Umbilical cord (tissue), 2 donors: ENCODE data around the gene BACH1. TPM values are rescaled to one million over a fixed set of nuclear protein-coding genes. Genes with fewer than 3 reads are reported as not detected.
"Not testable (repeated sequence)": the region's sequence is repeated elsewhere in the genome, so short reads cannot be mapped to it uniquely, and the experiment has no call there.

ENCODE experiments used
- DNase-seq: peaks from one replicate; pipeline ENCODE4 v3.0.0-alpha.2; 2015; ENCODE audit warnings: low spot score
- total RNA-seq: library from RNA; depleted of rRNA; stranded (reverse); fragments of >200 nt; gene quantifications from one replicate; pipeline ENCODE4 v1.2.3, GENCODE V29; 2014; ENCODE audit warnings: low replicate concordance; ENCODE audit not compliant: insufficient read depth

The BACH1 gene
- total RNA-seq, 1 donor from 2014 or later, result 117 TPM

DNA sequence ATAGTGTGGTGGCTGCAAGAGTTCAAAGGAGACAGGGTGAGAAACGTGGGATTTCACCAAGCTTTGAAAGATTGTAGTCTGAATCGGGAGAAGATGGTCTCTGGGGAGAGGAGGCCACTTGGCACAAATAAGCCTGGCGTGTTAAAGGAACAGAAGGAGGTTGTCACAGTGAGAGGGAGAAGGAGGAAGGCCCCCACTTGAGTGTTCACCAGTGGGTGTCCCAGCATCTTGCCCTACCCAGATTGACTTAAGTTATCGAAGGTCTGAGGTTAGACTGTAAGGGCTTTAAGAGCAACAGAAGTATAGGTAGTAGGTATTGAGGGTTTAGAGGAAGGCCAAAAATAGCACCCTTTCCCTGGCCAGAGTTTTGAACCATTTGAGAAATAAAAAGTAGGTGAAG, 48.0 kb downstream of the BACH1 start:
- no peak for DNase-seq

DNA sequence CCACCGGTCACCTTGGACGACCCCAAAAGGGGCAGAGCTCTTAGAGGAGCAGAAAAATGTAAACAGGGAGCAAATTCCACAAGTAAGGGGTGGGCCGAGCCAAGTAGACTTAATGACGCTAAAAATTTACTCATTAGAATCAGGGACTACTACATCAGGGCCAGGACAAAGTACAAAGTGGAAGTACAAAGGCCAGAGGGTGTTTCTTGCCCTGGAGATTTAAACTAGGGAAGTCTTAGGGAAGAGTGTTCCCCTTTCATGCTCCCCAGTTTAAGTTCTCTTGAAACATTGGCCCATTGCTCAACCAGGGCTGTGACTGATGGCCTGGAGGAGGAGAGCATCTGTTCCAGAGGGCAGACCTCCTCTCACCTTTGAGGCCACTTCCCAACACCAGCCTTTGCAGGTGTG, 48.6 kb downstream of the BACH1 start:
- no peak for DNase-seq

DNA sequence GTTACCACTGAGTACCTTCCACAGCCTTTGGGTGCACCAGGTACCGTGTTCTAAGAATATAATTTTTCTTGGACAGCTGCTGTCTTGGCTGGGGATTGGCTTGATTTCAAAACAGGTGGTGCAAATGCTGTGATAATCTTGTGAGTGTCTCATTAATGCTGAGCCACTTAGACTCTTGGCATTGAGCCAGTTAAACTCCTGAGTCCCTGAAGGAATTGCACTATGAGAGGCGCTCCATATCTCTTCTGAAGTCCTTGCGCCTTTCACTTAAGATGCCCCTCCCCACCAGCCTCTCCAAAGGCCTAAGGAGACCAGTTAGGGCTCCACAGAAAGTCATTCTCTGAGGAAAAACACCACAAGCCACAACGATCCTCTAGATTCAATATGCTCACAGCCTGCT, 51.0 kb downstream of the BACH1 start:
- no peak for DNase-seq

DNA sequence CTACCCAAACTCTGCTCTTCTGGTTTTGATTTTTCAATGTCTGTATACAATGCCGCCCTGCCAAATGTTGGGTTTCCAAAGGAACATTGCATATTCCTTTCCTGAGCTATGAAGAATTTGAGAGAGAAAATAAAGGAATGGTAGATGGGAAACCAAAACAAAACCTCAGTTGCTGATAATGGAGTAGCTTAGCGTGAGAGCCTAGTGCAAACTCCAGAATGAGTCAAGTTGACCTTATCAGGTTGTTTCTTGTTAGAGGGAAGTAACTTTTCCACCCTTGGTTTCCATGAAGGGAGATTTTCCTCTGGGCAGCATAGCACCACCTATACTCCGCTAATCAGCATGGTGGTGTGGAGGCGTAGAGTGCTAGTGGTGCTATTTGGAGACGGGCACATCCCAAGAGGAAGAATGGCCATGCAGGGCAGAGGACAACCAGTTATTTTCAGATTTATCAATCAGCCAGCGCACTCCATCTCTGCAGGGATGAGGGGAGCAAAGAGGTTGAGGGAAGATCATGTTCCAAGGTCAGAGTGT, 51.6 kb downstream of the BACH1 start:
- no peak for DNase-seq

DNA sequence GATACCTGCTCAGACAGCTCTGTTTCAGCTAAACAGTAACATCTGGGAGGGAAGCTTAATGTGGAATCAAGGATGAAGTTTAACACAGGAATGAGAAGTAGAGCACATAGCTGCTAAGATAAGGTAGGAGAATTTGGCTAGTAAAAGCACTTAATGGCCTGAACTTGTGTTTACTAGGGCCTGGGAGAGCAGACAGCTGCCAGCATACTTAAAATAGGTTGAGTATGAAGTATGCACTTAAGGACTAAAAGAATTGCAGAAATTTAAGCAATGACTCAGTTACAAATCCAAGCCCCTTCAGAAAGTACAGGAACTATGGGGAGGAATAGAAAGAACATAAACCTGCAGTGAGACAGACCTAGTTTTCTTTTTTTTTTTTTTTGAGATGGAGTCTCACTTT, 53.0 kb downstream of the BACH1 start:
- peak; percentile 57 for DNase-seq

DNA sequence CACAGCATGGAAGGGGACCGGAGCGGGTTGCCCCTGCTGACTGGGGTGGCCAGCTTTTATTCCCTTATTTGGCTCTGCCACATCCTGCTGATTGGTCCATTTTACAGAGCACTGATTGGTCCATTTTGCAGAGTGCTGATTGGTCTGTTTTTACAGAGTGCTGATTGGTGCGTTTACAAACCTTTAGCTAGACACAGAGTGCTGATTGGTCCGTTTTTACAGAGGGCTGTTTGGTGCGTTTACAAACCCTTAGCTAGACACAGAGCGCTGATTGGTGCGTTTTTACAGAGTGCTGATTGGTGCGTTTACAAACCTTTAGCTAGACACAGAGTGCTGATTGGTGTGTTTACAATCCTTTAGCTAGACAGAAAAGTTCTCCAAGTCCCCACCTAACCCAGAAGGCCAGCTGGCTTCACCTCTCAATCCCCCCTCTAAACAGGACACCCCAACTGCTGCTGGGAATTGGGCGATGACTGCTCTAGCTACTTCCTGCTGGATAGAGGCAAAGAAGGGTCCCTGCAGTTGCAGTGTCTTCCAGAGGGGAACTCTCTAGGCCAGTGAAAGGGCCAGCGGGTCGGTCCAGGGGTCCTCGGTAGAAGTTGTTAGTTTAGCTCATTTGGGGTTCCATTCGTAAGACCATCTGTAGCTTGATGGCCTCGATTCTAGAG, 56.5 kb downstream of the BACH1 start:
- DNase-seq, result not testable (repeated sequence)

DNA sequence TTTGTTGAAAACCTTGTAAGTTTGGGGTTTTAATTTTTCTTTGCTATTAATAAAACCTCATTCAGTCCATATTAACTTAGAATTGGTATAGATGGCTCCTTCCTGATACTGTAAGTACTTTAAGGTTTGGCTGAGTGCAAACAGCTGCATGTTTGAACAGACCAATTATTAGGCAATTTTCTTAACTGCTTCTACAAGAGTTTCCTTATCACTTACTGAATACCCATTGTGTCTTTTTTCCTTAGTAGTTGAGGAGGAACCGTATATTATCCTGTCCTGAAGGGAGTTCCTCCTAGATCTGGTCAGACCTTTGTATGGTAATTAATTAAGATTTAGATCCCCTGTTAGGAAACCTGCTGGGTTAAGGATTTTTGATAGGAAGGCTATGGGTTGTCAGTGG, 57.6 kb downstream of the BACH1 start:
- not testable (repeated sequence) for DNase-seq

DNA sequence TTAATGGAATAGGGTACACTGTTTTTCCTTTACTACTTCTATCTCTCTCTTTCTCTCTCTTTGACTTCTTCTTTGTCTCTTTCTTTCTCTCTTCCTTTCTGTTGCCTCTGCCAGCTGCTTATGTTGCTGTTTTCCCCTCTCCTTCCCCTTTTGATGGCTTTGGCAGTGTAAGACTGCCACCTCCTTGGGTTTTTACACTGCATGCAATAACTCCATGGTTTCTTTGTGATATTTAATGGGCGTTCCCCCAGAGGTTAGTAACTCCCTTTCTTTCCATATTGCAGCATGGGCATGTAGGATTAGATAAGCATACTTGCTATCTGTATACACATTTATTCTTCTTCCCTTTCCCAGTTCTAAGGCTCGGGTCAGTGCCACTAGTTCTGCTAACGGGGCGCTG, 58.1 kb downstream of the BACH1 start:
- not testable (repeated sequence) for DNase-seq

DNA sequence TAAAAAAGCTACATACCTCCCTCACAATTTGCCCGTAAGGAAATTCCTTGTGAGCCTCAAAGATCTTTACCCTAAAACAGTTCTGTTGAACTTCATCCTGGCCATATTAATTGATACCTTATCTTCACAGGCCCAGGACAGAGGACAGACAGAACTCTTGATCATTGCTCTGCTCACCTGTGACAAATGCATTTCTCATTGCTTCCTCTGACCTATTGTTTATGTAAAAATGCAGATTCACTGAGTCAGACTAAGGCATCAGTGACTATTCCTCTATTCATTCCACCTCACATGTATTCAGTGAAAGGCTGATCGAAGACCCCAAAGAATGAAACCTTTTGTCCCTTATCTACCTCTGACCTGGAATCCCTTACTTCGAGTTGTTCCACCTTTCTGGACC, 61.0 kb downstream of the BACH1 start:
- no peak for DNase-seq

DNA sequence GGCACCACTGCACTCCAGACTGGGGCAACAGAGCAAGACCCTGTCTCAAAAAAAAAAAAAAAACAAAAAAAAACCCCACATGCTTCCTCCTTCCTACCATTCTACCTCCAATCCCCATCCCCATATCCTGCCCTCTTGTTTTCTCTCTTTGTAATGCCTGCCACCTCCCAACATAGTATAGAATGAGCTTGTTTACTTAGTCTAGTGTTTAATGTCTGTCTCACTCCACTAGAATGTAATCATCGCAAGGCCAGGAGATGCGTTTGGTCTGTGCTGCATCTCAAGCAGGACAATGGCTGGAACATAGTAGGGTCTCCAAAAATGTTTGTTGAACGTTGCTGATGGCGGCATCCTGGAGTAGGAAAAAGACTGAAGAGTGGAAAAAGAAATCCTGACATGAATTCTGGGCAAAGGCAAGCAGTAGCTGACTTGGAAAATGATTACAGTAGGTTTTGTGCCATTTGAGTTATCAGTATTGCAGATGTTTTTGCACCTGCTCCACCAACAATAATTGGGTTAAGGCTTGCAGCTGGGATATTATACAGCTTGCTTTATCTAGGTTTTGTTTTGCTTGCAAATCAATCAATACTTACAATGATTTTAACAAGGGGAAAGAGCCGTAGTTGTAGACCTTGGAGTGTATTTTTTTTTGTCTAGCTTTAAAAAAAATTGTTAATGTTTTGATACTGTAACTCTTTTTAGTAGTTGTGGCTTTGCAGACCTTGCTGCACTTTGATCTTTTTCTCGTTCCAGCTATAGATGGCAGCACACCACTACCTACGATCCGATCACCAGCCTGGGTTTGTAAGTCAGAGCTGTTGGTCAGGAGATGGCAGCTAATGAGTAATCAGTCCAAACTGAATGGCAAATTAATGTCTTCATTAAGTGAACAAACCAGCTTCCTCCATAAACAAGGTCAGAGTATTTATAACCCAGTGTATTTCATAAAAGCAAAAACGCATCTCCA, 62.4 kb downstream of the BACH1 start:
- DNase-seq, result peak; percentile 28

DNA sequence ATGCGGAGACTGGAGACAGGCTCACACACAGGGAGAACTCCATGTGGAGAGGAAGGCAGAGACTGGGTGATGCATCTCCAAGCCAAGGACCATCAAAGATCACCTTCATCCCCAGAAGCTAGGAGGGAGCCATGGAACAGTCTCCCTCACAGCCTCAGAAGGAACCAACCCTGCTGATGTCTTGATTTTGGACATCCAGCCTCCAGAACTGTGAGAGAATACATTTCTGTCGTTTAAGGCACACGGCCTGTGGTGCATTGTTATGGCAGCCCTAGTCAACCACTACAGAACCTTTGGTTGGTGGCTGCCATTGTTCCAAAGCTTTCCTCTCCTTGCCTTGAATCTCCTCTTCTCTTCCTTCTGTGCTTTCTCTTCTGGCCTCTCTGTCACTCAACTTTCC, 64.0 kb downstream of the BACH1 start:
- no peak for DNase-seq

DNA sequence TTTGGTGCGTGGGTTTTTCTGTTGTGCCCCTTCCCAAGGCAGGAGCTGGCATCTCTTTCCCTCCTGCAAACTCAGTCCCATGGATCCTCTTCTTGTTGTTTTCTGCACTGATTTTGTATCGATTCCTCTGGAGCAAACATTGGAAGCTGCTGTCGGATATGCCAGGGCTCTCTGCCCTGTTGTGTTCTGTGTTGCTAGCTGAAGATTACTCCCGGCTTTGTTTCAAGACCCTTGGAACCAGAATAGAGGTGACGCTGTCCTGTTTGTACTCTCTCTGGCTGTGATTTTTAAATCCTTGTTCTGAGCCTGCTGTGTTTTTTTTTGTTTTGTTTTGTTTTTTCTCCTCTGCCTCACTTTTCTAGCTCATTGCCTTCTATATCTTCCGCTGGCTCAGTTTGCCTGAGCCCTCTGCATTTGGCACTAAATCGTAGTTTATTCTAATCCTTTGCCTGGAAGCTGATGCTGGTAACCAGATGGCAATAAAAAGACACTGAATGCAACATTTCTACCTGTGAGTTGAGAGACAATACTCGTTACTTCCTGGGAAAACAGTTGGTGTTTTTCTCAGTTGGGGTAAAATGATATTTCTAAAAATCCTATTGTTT, 67.0 kb downstream of the BACH1 start:
- DNase-seq, result no peak

DNA sequence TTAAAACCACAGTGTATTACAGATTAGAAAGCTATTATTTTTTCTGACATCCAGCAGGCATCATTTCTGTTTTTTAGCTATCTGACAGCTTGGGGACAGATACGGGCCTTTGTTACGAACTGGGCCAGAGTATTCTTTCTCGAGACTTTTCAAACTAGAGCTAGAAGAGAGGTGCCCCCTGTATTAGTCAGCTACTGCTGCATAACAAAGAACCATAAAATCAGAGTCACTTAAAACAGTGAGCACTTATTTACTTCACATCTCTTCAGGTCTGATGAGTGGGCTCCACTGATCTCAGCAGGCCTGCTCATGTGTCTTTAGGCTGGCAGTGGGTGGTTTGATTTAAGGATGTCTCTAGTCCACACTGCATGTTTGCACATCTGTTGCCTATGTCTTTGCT, 67.8 kb downstream of the BACH1 start:
- no peak for DNase-seq

DNA sequence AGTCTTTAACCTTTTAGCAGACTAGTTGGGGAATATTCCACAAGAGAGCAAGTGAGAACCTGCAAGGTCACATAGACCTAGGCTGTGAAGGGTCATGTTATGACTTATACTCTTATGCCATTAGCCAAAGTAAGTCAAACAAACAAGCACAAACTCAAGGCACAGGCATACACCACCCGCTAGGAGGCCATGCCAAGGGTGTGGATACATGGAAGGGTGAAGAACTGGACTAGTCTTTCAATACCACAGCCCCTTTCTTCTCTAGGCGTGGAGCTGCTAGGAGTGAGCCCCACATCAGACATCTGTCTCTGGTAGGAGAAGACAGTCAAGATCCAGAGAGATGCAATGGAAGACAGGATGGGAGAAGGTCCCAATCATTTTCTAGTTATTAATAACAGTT, 68.6 kb downstream of the BACH1 start:
- no peak for DNase-seq

DNA sequence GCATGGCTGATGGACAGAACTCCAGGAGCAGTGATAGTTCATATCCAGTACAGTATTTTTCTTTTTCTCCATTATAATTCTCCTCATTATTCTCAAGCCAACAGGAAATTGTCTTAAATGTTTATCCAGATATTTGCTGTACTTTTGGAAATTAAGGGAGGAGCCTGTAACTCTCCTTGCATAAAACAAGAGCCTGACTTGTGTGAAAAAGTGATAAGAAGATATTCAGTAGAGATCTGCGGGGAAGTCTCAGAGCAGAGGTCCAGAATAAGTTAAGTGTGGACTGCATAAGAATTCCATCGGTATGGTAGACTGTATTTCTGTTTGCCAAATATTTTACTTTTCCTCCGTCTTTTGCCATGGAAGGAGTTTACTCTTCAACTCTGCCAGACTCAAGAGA, 70.2 kb downstream of the BACH1 start:
- DNase-seq, result no peak

DNA sequence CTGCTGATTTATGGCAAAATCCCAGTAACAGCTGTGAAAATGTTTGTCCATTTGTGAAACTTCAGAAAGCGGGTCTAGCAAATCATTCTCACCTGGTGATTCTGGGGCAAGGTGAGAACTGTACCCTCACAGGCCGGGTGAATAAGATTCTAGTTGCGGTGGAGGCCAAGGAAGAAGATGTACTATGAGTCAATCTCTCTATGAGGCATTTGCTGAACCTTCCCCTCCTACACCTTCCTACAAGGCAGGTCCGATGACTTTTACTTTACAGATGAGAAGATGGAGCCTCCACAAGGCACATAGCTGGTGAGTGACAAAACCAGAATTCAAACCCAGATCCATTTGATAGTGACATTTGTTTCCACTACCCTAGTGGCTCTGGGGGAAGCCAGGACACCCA, 72.7 kb downstream of the BACH1 start:
- no peak for DNase-seq

DNA sequence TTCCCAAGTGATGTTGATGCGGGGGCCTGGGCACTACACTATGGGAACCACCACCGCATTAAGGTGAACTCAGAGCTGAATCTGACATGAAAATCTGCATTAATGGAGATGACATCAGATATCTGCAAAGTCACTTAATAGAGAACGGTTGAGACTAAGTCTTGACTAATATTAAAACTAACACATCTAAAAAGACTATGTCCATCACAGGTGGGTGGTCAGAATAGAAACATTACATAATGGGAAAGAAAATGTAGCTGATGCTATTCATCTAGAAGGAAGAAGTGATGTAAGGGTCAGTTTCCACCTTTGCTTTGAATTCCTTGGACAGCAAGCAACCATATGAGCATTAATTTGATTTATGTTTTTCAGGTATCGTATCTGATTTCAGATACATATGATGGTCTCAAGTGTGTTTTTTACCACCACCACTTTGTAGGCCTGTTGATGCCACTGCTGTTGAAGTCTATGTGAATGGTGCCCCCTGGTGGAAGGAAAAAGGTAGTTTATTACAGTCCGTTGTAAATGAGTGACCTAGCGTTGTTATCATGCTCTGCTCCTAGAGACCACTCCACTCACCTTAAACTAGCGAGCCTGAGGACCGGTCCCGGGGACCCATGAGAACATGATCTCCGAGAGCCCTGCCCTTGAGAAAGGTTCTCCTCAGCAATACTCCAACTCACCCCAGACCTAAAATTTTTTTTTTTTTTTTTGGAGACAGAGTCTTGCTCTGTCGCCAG, 73.5 kb downstream of the BACH1 start:
- DNase-seq, result peak; percentile 77

DNA sequence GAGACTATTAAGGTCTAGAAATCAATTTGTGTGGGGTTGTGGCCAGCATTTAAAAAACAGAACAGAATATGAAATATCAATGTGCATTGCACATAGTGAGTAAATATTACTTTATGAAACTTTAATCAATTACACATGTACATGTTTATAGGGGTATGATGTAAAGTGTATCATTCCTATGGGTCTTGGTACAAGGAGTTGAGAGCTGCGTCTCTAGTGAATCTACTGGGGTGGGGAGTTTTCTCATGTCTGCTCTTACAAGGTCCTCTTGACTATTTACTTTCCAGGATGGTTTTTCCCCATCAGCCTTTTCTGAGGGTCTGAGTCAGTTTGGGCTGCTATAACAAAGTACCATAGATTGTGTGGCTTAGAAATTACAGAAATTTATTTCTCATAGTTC, 75.8 kb downstream of the BACH1 start:
- DNase-seq, result no peak

DNA sequence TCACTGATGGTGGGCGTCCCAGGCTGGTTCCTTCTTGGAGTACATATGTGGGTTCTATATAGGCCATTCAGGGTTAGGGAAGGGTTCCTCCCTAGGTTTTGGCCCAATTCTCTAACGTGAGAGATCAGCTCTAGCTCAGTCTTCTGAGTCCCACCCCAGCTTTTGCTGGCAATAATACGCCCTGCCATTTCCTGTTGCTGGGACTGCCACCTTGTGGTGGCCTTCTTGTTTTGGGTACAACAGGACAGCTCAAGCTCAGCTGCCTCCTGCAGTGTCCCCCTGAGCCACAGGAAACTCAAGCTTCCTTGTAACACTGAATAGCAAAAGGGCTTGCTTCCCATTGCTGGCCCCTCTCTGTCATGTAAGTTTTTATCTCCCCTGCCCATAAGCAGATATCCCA, 77.8 kb downstream of the BACH1 start:
- DNase-seq, result no peak

DNA sequence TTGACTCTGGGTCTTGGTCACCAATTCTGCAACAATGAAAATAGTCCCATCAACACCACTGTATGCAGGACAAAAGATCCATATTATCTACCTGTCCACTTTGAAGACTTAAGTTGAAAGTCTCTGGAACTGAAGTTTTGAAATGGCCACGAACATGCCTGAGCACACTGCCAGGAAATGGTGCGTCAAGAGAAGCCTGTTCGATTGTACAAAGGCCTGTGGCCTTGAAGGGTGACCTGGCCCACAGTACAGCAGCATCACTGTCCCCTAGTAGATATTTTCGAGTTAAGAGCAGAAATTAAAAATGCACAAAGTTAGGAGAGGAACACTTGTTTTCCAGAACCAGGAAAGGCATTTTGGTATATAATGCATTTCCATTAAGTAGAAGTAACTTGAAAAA, 78.5 kb downstream of the BACH1 start:
- no peak for DNase-seq

DNA sequence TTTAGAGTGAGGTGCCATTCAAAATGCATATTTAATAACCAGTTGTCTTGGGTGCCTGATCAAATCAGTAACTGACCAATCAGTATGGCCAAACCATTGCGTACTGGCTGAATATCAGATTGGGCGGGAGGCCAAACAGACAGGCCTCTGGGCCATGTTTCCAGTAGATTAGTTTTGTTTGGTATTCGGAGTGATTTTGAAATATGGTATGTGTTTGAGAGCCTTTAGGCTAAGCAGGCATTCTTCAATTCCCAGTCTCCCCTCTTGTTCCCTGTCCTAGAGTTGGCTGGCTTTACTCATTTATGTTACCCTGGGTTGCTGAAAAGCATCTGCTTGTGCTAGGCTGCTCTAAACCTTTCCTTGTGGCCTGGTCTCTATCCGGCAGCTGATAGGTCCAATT, 80.1 kb downstream of the BACH1 start:
- DNase-seq, result no peak
